SU-DHL-6 (cell line): ENCODE measurements around the gene INSIG1.

ENCODE experiments used
- CTCF ChIP-seq: fragments of 200-600 bp; sonication (generic); IDR thresholded peaks from one replicate; pipeline ENCODE4 v1.5.1; 2017; ENCODE audit warnings: antibody characterized with exemption, mild to moderate bottlenecking, low read length, moderate library complexity; ENCODE audit not compliant: insufficient read depth, poor library complexity, severe bottlenecking
- EZH2phosphoT487 ChIP-seq: fragments of 200-600 bp; sonication (generic), shearing (Covaris generic); conservative IDR thresholded peaks from 2 replicates; pipeline ENCODE4 v1.6.1; 2018; ENCODE audit warnings: mild to moderate bottlenecking, antibody characterized with exemption, low read length, moderate library complexity, mixed read lengths

GRCh38 chr7:155356323-155357105 lies 58.8 kb downstream of the INSIG1 start:
- TF ChIP-seq CTCF (no peak), EZH2phosphoT487 (no peak)
